ENCODE measurements around the gene RBAK.
"Not testable (repeated sequence)": the region's sequence is repeated elsewhere in the genome, so short reads cannot be mapped to it uniquely, and the experiment has no call there.

DNA sequence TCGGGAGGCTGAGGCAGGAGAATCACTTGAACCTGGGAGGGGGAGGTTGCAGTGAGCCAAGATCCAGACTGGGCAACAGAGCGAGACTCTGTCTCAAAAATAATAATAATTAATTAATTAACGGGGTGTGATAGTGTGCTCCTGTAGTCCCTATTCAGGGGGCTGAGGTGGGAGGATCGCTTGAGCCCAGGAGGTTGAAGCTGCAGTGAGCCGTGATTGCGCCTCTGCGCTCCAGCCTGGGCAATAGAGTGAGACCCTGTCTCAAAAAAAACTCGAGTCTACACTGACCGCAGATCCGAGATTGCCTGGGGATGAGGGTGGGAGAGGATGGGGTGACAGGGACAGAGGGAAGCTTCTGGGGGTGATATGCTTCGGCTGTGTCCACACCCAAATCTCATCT lies 29.5 kb downstream of the RBAK start:
- TF ChIP-seq CTCF, POLR2A (IDR thresholded peaks at IDR 0.05): not testable (repeated sequence)
